Coronary artery (tissue), 2 donors: ENCODE data around the gene TSPOAP1.
"Not testable (repeated sequence)": the region's sequence is repeated elsewhere in the genome, so short reads cannot be mapped to it uniquely, and the experiment has no call there.

Source experiments
- DNase-seq: peaks from one replicate; pipeline ENCODE4 v3.0.0-alpha.2; 2017; ENCODE audit warnings: low spot score
- H3K27ac ChIP-seq, 2 donors: fragments of 200-600 bp; sonication (generic); one replicate each; pipeline ENCODE4 v1.5.1; 2016 to 2019
- H3K4me3 ChIP-seq: fragments of 200-600 bp; sonication (generic); 2 replicates; pipeline ENCODE4 v1.5.1; 2016; ENCODE audit warnings: mild to moderate bottlenecking, moderate library complexity
- TF ChIP-seq, protein P1 (sequence below): fragments of 200-600 bp; sonication (generic); IDR thresholded peaks from one replicate; pipeline ENCODE4 v1.5.1; 2019; ENCODE audit warnings: antibody characterized with exemption

TSPOAP1 gene

DNA sequence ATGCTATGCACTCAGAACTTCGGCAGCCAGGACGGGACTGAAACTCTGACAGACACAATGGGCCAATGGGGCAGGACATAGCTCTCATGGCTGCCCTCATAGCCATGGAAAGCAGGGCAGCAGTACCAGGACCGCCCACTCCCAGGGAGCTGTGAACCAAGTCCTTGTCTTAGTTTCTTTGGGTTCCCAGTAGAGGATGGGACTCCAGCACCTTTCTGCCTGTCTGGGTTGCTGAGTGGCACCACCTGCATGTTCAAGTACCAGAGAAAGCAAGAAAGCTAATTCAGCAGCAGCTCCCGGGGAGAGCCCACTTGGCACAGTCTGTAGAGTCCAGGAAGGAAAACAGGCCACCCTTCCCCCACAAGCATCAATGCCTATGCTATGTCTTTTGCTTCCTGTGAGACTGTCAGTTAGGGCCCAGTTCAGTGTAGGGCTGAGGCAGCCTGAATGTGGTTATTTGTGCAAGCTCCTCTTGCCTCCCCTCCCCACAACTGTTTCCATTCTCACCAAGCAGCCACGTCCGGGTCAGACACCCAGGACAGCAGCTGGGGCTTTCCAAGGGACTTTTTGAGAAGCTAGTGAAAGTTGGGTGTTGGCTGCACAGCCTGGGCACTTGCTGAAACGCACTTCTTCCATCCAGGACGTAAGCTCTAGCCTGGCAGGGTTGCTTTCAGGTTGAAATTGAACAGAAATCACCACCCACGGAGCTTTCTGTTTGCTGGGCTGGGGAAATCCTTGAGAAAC is 15.6 kb upstream of the TSPOAP1 start:
- DNase-seq, result no peak
- H3K27ac ChIP-seq, result no peak overlapping the region
- no peak overlapping the region for H3K4me3 ChIP-seq
- TF ChIP-seq, protein P1, sequence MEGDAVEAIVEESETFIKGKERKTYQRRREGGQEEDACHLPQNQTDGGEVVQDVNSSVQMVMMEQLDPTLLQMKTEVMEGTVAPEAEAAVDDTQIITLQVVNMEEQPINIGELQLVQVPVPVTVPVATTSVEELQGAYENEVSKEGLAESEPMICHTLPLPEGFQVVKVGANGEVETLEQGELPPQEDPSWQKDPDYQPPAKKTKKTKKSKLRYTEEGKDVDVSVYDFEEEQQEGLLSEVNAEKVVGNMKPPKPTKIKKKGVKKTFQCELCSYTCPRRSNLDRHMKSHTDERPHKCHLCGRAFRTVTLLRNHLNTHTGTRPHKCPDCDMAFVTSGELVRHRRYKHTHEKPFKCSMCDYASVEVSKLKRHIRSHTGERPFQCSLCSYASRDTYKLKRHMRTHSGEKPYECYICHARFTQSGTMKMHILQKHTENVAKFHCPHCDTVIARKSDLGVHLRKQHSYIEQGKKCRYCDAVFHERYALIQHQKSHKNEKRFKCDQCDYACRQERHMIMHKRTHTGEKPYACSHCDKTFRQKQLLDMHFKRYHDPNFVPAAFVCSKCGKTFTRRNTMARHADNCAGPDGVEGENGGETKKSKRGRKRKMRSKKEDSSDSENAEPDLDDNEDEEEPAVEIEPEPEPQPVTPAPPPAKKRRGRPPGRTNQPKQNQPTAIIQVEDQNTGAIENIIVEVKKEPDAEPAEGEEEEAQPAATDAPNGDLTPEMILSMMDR, result no peak

DNA sequence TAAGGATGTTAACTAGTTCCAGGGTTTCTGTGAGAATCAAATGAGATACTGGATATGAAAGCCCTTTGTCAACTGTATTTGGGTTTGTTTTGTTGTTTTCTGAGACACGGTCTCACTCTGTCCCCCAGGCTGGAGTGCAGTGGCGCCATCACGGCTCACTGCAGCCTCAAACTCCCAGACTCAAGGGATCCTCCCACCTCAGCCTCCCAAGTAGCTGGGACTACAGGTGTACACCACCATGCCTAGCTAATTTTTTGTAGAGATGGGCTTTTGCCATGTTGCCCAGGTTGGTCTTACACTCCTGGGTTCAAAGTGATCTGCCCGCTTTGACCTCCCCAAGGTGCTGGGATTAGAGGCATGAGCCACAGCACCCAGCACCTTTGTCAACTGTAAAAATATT is 14.5 kb upstream of the TSPOAP1 start:
- TF ChIP-seq, protein P1, result no peak
- Histone ChIP-seq H3K4me3 (no peak overlapping the region), H3K27ac (no peak overlapping the region)
- DNase-seq, result no peak

DNA sequence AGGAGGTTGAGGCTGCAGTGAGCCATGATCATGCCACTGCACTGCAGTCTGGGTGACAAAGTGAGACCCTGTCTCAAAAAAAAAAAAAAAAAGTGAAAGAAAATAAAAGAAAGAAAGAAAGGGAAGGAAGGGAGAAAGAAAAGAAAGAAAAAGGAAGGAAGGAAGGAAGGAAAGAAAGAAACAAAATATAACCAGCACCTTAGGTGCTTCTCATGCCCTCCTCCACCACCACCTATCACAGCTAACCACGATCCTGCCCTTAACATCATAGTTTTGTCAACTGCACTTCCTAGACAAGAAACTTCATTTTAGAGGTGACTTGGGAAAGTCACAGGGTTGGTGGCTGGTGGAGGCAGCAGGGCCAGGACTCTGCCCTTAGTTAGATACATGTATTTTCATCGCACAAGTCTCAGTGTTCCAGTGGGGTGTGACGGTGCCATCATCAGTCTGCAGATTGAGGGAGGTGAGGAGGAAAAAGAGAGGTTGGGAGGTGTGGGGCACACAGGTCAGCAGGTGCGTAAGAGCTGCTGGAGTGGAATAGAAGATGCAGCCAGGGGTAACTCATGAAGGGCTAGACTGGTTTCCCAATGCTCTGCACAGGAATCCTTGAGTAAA is 13.4 kb upstream of the TSPOAP1 start:
- Histone ChIP-seq H3K27ac (no peak overlapping the region), H3K4me3 (no peak overlapping the region)
- DNase-seq, result no peak
- TF ChIP-seq, protein P1, result no peak

DNA sequence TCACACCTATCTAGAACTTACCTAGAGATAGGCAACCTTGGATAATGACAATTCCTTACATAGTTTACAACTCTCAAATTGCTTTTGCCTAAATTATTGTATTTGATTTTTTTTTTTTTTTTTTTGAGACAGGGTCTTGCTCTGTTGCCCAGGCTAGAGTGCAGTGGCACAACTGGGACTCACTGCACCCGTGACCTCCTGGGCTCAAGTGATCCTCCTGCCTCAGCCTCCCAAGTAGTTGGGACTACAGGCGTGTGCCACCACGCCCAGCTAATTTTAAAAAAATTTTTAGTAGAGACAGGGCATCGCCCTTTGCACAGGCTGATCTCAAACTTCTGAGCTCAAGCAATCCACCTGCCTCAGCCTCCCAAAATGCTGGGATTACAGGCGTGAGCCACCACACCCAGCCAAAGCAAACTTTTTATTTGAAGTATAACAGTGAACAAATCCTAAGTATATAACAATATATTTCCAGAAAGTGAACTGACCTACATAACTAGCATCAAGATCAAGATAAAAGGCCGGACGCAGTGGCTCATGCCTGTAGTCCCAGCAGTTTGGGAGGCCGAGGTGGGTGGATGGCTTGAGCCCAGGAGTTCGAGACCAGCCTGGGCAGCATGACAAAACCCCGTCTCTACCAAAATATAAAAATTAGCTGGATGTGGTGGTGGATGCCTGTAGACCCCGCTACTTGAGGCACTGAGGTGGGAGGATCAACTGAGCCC is 12.7 kb upstream of the TSPOAP1 start:
- not testable (repeated sequence) for DNase-seq, H3K27ac ChIP-seq, H3K4me3 ChIP-seq

DNA sequence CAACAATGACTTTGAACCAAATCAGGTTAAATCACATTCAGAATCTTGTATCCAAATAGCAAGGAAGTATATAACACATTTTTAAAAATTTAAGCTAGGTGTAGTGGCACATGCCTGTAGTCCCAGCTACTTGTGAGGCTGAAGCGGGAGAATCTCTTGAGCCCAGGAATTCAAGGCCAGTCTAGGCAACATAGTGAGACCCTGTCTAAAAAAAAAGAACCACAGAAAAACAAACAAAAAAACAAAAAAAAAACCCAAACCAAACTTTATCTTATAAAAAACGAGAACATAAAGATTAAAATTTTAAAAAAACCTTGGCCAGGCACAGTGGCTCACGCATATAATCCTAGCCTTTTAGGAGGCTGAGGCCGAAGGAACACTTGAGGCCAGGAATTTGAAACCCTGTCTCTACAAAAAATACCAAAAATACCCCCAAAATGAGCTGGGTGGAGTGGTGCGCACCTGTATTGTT is 11.8 kb upstream of the TSPOAP1 start:
- peak overlapping the region in 1 of 2 donors; percentile 80 for H3K27ac ChIP-seq
- TF ChIP-seq, protein P1, result no peak
- no peak overlapping the region for H3K4me3 ChIP-seq

DNA sequence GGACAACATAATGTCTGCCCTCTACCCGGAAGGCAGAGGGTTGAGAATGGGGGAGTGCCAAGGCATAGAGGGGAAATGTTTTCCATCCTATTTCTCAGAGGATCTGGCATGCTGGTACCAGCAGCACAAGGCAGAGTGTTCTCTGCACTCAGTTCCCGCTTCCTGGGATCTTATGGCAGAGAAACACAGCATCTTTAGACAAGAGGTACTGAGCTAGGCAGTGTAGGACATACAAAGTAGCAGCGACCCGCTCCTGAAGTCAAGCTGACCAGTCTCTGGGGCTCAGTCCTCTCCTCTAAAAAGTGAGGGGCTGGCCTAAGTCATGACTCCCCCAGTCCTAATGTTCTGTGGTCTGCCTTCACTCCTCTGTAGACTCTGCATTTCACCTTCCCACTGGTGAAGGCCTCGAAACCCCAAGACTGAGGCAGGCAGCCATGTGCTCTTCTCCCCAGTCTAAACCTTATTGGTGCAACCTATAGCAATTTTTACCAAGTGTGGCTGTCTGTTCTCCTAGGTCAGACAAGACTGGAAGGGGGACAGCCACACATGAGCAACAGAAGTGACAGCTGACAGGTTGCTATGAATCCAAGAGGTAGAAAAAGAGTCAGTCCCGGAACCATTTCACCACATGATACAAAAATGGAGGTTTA is 11.3 kb upstream of the TSPOAP1 start:
- Histone ChIP-seq H3K27ac (peak overlapping the region in 1 of 2 donors; percentile 80), H3K4me3 (peak overlapping the region; percentile 37)
- TF ChIP-seq, protein P1, result no peak
- DNase-seq, result no peak

More for the DNA sequence above, 11.8 kb upstream of the TSPOAP1 start:
- DNase-seq, result no peak
